GM18909 (cell line): ENCODE results near the gene ZNF354B.
"Not testable (repeated sequence)": the region's sequence is repeated elsewhere in the genome, so short reads cannot be mapped to it uniquely, and the experiment has no call there.

Experiments used
- ATAC-seq: cut with Tn5 transposase; IDR thresholded peaks from one replicate; pipeline ENCODE4 v1.9.1; 2021; ENCODE audit warnings: mild to moderate bottlenecking; ENCODE audit not compliant: unreplicated experiment, poor library complexity

The ZNF354B gene

GRCh38 chr5:178859625-178860521 lies at the start of gene ZNF354B:
Gene ZNF354B (plus strand): TSS chr5:178859953. CDS start chr5:178861048, 1,095 bp downstream.
- peak; percentile 98 for ATAC-seq

GRCh38 chr5:178817506-178817905 lies 42.2 kb upstream of the ZNF354B start:
- no peak for ATAC-seq

DNA sequence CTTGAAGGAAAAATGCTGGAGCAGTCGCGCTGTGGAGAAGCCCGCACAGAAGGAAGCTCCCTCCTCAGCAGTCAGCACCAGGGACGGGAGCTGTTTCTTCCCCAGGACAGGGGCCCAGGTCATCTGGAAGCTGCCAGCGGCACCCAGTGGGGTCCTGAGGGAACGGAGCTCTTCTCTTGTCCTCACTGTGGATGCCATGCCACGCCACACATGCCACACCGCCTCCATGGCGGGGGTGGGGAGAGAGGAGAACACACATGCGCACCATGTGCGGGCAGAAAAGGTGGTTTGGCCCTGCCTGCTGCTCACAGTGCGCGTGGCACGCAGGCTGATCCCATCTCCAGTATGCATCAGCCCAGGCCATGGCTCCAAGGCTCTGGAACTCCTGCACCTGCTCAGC lies 41.7 kb upstream of the ZNF354B start:
- ATAC-seq, result no peak

GRCh38 chr5:178820001-178820400 lies 39.8 kb upstream of the ZNF354B start:
- no peak for ATAC-seq

DNA sequence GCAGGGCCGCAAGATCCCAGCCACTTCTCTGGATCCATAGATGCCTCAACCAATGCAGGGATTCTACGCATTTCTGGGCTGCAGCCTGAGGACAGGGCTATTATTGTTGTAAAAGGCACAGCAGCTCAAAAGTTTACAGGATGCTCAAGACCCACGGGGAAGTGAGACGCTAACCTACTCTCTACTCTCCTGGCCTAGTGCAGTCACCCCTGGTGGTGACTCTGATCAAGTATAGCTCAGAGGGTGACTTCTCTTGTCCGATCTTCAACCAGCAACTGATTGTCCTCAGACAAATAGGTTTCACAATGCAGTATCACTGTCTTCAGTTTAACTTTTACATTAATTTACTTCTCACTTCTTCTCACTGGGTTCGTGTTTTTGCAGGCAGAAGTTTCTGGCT lies 34.3 kb upstream of the ZNF354B start:
- no peak for ATAC-seq

GRCh38 chr5:178826216-178826615 lies 33.5 kb upstream of the ZNF354B start:
- ATAC-seq, result no peak

GRCh38 chr5:178827636-178828035 lies 32.1 kb upstream of the ZNF354B start:
- no peak for ATAC-seq

DNA sequence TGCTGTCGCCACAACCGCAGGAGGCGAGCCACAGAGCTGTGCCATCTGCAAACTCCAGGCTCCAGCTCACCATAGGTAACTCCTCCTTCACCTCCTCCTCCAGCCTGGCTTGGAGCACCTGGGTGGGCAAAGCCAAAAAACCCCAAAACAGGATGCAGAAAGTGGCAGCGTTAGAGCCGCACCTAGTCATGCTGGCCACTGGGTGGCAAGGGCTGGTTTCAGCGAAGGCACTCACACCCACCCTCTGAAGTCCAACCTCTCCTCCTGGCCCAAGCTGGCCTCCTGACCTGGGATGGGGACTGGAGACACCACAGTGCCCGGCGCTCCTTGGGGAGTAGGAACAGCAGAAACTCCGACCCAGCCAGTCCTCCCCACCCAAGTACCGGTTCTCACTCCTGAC lies 28.7 kb upstream of the ZNF354B start:
- ATAC-seq, result no peak

DNA sequence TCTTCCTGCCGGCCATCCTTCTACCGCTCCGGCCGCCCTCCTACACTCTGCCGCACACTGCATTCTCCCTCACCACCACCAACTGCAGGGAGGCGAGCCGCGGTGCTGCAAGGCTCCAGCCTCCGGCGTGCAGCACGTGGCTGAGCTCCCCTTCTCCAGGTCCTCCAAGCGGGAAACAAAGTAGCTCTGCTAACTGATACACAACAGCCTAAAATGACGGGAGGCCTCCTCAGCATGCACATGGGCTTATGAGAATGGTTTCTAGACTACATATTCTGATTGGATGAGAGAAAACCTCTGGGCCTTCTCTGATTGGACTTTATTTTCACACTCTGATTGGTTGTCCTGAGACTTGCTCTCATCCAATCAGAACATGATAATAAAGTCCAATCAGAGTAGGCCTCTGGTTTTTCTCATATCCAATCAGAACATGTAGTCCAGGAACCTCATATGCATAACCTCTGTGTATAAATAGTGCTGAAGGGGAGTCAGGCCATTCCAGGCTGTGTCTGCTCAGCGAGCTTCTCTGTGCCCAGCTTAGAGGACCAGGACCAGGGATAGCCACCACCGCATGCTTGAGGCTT lies 27.0 kb upstream of the ZNF354B start:
- no peak for ATAC-seq

GRCh38 chr5:178836628-178837027 lies 23.1 kb upstream of the ZNF354B start:
- no peak for ATAC-seq

GRCh38 chr5:178838695-178839318 lies 20.9 kb upstream of the ZNF354B start:
- ATAC-seq, result not testable (repeated sequence)

- no peak for ATAC-seq
Measured at GRCh38 chr5:178839319-178839704, 20.4 kb upstream of the ZNF354B start.

GRCh38 chr5:178840399-178840798 lies 19.4 kb upstream of the ZNF354B start:
- ATAC-seq, result not testable (repeated sequence)

GRCh38 chr5:178849316-178849715 lies 10.4 kb upstream of the ZNF354B start:
- no peak for ATAC-seq

DNA sequence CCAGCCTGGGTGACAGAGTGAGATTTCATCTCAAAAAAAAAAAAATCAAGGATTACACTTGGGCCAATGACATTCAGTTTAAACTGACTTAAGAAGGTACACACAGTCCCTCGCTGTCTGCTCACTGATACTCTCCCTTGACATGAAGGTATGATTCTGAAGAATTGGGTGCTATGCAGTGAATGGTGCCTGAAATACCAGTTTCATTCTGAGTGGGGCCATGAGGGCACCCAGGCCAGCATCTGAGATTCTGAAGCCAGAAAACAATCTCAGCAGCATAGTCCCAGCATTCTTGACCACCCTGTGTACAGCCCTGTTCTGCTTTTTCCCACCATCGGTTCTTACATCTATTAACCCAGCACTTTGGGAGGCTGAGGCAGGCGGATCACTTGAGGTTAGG lies 7.8 kb upstream of the ZNF354B start:
- ATAC-seq, result no peak

- ATAC-seq, result no peak
Measured at GRCh38 chr5:178854284-178854683, 5.5 kb upstream of the ZNF354B start.

GRCh38 chr5:178860615-178861014 lies 862 bp downstream of the ZNF354B start:
- not testable (repeated sequence) for ATAC-seq

- no peak for ATAC-seq
Measured at GRCh38 chr5:178861627-178862026, 1.9 kb downstream of the ZNF354B start.

- ATAC-seq, result no peak
Measured at GRCh38 chr5:178866946-178867345, 7.2 kb downstream of the ZNF354B start.

GRCh38 chr5:178869577-178869976 lies 9.8 kb downstream of the ZNF354B start:
- no peak for ATAC-seq

- no peak for ATAC-seq
Measured at GRCh38 chr5:178870411-178870810, 10.7 kb downstream of the ZNF354B start.
